GM12873 (cell line): ENCODE data around the gene STAM2.

Experiments
- TF ChIP-seq, protein P1 (sequence below): IDR thresholded peaks from 2 replicates; pipeline ENCODE4 v1.5.1; 2012; ENCODE audit warnings: low read depth, mild to moderate bottlenecking, moderate library complexity, low read length, control low read depth; ENCODE audit not compliant: insufficient read depth; ENCODE audit errors: missing control alignments

Gene STAM2

GRCh38 chr2:152176113-152176714, 651 bp upstream of the STAM2 start:
- TF ChIP-seq, protein P1, sequence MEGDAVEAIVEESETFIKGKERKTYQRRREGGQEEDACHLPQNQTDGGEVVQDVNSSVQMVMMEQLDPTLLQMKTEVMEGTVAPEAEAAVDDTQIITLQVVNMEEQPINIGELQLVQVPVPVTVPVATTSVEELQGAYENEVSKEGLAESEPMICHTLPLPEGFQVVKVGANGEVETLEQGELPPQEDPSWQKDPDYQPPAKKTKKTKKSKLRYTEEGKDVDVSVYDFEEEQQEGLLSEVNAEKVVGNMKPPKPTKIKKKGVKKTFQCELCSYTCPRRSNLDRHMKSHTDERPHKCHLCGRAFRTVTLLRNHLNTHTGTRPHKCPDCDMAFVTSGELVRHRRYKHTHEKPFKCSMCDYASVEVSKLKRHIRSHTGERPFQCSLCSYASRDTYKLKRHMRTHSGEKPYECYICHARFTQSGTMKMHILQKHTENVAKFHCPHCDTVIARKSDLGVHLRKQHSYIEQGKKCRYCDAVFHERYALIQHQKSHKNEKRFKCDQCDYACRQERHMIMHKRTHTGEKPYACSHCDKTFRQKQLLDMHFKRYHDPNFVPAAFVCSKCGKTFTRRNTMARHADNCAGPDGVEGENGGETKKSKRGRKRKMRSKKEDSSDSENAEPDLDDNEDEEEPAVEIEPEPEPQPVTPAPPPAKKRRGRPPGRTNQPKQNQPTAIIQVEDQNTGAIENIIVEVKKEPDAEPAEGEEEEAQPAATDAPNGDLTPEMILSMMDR: no peak

DNA sequence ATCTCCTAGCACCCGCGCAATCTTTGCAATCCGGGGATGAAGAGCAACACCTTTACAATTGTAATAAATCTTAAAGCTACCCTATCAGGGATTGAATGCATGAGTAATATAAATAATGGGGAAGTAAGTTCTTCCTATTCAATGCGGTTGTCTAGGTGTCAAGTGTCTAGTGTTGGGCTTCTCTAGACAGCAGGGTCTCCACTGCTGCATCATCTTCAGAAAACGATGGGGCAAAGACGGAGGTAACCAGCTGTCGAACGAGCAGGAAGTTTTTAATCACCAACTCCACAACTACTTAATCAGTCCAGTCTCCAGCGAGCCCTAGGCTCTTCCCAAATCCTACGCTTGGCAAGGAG, 573 bp downstream of the STAM2 start:
- TF ChIP-seq, protein P1: no peak

GRCh38 chr2:152174574-152174973, 989 bp downstream of the STAM2 start:
- TF ChIP-seq, protein P1: no peak

DNA sequence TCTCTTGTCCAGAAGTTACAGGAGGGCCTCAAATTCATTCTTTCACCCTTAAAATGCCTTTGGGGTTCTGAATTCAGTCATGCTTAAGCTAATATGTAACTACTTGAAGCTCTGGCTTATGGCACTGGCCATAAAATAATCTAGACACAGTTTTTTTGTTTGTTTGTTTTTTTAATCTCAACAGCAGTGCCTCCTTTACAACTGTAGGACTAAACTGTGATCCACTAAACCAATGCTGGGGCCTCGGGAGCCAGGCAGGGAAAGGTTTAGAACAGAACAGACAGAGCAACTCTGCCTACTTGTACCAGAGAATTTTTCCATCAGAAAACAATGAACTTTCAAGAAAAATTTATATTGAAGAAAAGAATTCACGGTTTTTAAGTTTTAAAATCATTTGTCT, 1.7 kb downstream of the STAM2 start:
- TF ChIP-seq, protein P1: no peak

DNA sequence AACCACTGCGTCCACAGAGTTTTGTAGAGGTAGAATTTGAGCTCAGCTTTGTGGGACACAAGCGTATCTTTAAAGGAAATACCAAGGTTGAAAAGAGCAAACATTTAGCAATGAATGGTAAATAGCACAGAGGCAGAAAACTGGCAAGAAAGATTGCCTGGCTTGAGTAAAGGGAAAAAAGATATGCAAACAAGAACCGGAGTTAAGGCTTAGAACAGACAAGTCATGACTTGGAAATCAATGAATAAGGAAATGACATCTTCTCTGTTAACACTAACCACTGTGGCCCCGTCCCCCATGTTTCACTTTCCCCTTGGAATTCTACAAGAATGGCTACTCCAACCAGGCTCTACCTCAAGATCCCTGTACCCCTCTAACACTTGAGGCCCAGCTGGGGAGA, 3.8 kb downstream of the STAM2 start:
- TF ChIP-seq, protein P1: no peak

DNA sequence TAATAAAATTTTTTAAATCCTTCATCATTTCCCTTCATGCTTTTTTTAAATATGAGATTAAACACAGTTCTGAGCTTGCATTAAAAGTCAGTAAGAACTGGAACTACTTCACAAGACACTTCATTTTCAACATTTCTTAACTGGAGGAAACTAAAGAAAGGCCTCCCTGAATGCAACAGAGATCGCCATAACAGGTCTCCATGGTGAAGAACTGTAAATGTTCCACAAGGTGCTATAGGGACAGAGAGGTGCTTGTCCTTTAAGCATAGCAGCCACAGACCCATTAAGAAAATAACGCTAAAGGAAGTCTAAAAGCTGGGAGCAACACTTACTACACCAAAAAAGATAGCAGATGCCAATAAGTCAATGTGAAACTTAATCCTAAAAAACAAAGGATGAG, 8.5 kb downstream of the STAM2 start:
- TF ChIP-seq, protein P1: no peak

GRCh38 chr2:152166633-152167032, 8.9 kb downstream of the STAM2 start:
- TF ChIP-seq, protein P1: no peak
